Activated CD4-positive, alpha-beta T cell treated with anti-CD3 and anti-CD28 coated beads for 1 hour (primary cell): ENCODE measurements around the gene JMJD1C.
"Not testable (repeated sequence)": the region's sequence is repeated elsewhere in the genome, so short reads cannot be mapped to it uniquely, and the experiment has no call there.

Experiments used
- DNase-seq: peaks from one replicate; pipeline ENCODE4 v3.0.0-alpha.2; 2020

Gene JMJD1C, protein sequence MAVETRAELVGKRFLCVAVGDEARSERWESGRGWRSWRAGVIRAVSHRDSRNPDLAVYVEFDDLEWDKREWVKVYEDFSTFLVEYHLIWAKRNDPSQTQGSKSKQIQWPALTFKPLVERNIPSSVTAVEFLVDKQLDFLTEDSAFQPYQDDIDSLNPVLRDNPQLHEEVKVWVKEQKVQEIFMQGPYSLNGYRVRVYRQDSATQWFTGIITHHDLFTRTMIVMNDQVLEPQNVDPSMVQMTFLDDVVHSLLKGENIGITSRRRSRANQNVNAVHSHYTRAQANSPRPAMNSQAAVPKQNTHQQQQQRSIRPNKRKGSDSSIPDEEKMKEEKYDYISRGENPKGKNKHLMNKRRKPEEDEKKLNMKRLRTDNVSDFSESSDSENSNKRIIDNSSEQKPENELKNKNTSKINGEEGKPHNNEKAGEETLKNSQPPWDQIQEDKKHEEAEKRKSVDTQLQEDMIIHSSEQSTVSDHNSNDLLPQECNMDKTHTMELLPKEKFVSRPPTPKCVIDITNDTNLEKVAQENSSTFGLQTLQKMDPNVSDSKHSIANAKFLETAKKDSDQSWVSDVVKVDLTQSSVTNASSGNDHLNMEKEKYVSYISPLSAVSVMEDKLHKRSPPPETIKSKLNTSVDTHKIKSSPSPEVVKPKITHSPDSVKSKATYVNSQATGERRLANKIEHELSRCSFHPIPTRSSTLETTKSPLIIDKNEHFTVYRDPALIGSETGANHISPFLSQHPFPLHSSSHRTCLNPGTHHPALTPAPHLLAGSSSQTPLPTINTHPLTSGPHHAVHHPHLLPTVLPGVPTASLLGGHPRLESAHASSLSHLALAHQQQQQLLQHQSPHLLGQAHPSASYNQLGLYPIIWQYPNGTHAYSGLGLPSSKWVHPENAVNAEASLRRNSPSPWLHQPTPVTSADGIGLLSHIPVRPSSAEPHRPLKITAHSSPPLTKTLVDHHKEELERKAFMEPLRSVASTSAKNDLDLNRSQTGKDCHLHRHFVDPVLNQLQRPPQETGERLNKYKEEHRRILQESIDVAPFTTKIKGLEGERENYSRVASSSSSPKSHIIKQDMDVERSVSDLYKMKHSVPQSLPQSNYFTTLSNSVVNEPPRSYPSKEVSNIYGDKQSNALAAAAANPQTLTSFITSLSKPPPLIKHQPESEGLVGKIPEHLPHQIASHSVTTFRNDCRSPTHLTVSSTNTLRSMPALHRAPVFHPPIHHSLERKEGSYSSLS (N-terminal part only)

DNA sequence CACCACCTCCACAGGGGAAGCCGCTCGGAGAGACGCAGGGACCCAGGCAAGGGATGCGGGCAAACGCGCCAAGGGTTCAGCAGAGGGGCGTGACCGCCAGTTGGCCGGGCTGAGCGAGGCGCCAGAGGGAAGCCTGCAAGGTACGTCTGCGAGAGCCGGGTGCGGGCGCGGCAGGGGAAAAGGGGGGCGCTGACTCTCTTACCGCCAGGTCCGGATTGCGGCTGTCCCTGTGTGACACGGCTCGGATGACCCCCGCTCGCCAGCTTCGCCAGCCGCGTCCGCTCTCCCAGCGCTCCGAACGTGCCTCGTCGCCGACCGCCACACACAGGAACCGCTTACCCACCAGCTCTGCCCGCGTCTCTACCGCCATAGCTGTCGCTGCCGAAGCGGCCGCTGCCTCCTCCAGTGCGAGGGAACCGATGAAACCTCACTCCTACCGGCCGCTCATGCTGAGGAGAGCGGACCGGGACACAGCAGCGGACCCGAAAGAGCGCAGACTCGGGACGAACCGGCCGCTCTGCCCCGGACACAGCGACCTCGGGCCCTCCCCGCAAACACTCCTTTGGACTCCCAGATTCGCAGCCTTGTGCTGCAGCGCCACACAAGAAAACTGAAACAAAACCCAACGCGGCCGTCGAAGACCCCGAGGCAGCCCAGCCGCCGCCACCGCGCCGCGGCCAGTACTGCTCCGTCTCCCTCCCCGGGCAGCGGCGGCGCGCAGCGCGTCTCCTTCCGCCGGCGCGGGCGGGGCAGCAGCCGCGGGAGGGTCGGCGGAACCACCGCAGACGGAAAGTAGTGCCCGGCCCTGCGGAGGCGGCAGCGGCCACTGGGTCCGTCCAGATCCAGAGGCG lies at the start of gene JMJD1C:
Gene JMJD1C (minus strand): TSS at position 685 of the 851 bp plus-strand sequence. CDS start 315 bp downstream, at position 370.
- DNase-seq: peak; percentile 39

DNA sequence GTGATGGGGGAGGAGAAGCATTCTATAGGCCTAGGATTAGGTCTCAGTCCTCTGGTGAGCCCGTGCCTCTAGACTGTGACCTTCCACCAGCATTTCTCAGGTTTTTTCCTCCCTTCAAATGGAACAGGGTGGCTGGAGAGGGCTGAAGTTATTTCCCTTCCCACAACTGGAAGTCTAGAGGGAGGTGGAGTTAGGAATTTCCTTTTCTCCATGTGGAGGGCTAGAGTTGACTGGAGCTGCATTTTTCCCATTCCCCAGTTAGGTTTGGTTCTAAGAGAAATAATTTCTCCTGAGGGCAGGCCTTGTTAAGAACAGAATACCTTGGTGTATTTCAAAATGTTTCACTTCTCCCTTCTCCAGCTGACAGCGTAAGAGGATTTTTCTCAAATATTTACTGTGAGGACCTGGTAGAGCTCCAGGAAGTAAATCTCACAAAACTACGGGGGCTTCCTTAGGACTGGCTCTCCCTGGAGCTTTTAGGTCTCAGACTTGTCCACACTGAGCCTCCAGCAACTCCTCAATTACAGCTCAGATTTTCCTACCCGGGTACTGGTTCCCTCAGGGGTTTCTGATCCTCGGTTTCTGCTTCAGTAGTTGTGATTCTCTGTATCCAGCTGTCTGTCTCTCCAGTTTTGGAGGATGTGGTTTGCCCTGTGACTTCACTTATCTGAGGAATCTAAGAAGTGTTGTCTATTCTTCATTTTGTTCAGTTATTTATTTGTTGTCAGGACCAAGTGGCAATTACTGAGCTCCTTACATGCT lies 49.4 kb upstream of the JMJD1C start:
- no peak for DNase-seq

DNA sequence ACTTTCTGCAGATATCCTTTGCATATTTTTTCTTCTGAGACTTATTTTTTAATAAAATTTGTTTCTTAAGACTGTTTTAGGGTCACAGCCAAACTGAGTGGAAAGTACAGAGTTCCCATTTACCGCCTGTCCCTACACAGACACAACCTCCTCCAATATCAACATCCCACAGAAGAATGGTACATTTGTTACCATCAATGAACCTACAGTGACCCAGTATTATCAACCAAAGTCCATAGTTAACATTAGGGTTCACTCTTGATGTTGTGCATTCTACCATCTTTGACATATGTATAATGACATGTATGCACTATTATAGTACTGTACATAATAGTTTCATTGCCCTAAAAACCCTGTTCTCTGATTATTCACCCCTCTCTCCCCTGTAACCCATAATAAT lies 40.8 kb upstream of the JMJD1C start:
- DNase-seq: no peak

DNA sequence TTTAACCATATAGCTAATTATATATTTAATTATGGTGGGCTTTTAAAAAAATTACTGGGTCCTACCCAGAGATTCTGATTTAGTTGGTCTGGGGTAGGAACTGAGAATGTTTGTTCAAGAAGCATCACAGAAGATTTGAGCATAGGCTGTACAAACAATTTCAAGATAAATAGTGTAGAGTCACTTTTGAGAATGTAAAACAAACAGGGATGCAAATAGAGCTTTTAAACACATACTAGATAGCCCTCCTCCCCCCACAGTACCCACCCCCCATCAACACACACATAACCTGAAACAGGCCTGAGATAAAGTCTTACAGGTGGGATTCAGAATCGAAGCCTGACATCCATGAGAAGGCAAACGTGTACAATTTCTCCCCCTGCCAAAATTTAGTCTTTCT lies 39.8 kb upstream of the JMJD1C start:
- DNase-seq: no peak

DNA sequence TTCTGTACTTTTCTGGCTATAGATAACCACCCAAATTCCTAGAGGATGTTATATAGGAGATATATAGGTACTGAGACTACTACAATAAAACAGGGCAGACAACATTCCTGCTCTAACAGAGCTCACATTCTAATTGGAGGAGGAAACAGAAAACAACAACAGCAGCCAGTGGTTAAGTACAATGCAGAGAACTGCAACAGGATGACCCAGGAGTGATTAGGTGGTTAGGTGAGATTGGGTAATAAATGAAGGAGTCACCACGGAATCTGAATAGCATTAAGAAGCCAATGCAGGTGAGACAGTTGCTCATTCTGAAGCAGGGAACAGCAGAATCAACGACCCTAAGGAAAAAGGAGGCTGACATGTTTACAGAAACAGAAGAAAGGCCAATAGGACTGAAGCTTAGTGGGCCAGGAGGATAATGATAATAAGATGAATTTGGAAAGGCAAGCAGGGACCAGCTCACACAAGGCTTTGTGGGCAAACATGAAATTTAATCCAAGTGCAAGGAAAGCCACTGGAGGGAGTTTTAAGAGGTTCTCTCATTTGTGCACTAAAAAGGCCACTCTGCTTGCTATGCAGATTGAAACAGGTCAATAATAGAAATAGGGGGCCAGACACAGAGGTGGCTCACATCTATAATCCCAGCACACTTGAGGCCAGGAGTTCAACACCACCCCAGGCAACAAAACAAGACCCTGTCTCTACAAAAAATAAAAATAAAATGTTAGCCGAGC lies 38.5 kb upstream of the JMJD1C start:
- no peak for DNase-seq

DNA sequence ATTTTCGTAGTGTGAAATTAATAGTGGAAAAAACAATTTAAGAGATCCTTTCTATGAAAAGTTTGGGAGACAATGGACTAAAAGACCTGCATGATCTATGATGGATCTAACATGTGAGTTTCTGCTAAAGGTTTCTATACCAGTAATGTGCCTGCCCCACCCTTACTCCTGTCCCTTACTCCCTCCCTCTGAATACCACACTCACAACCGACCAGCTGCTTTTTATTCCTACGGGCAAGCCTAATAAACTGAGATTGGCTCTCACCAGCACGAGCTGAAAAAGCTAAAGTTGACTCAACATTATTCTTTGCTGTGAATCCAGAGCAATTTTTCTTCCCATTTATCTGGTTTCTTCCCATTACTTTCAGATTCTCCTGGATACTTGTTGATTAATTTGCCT lies 37.6 kb upstream of the JMJD1C start:
- no peak for DNase-seq

DNA sequence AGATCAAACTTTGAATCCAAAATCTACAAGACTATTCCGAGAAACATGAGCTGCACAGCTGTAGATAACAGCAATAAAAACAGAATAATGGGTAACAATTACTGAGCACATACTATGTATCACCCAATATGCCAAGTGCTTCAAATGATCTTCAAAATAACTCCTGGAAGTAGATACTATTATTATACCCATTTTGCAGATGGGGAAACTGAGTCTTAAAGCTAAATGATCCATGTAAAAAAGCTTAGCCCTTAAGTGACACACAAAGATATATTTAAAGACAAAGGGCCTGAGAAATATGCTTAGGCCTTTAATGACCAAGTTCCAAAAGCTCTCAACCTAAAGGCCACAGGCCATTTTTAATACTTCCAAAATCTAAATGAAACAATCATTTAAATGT lies 37.1 kb upstream of the JMJD1C start:
- DNase-seq: no peak

DNA sequence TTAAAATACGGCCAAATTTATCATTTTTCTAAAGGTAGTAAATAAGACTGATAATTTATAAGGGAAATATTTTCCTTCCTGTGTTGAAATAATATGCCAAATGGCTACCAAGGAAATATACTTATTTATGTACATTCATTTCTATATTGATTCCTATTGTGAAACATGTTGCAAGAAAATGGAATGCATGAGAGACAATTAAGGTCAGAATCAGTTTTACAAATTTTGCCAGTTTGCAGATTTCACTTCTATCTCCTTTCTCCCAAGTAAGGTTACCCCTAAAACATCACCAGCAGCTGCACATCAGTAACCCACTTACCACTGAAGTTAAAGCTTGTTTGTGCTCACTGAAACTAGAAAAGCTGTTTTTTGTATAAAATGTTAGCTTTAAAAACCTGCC lies 36.2 kb upstream of the JMJD1C start:
- DNase-seq: no peak

DNA sequence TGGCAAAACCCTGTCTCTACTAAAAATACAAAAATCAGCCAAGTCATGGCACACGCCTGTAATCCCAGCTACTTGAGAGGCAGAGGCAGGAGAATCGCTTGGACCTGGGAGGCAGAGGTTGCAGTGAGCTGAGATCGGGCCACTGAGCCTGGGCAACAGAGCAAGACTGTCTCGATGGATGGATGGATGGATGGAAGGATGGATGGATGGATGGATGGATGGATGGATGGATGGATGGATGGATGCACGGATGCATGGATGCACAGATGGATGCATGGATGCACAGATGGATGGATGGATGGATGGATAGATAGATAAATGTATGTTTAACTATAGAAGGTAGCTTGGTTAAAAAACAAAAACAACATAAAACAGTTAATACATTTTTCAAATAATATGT lies 34.8 kb upstream of the JMJD1C start:
- not testable (repeated sequence) for DNase-seq

DNA sequence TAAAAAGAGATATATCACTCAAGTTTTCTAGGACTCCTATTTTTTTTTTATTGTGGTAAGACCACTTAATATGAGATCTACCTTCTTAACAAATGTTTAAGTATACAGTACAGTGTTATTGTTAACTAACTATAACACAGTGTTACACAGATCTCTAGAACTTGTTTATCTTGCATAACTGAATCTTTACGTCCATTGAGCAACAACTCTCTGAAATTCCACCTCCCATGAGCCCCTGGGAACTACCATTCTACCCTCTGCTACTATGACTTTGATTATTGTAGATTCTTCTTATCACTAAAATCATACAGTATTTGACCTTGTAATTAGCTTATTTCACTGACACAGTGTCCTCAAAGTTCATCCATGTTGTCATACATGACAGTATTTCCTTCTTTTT lies 32.9 kb upstream of the JMJD1C start:
- no peak for DNase-seq

DNA sequence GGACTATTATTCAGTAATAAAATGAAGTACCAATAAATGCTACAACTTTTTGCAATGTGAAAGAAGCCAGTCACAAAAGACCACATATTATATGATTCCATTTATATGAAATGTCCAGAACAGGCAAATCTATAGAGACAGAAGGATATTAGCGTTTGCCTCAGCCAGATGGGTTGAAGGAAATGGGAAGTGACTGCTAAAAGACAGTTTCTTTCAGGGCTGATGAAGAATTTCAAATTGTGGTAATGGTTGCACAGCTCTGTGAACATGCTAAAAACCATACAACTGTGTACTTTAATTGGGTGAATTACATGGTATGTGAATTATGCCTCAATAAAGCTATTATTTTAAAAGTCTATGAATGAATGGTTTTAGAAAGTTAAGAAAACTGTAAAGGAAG lies 31.5 kb upstream of the JMJD1C start:
- no peak for DNase-seq

DNA sequence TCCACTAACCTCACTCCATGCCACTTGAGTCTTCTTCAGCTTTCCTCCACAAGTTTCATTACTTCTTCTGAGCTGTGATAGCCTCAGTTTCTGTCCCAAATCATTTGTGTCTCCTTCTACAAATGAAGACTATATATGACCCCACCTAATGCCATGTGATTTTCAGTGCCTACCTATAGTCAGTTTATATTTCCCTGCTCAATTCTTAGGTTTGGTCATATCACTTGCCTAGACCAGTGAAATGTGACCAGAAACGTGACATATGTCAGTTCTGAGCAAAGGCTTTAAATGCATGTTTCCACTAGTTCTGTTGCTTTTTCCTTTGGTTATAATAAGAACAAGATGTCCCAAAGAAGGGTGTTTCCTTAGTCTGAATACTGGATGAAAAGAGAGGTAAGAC lies 30.8 kb upstream of the JMJD1C start:
- DNase-seq: no peak

DNA sequence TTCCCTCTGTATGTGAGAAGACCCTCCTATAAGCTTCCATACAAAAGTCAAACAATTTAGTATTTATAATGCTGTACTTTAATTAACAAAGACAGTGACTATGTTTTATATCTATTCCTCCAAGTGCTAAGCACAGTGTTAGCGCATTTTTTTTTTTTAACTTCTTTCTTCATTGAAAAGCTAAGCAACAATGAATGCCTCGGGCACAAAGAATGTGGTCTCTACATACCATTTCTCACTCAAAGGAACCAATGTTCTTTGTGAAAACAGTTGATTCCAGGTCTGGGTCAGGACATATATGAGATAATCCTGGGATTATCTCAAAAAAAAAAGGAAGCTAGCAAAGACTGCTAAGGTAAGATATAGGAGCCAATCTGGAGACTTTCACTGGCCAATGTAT lies 29.2 kb upstream of the JMJD1C start:
- DNase-seq: no peak

DNA sequence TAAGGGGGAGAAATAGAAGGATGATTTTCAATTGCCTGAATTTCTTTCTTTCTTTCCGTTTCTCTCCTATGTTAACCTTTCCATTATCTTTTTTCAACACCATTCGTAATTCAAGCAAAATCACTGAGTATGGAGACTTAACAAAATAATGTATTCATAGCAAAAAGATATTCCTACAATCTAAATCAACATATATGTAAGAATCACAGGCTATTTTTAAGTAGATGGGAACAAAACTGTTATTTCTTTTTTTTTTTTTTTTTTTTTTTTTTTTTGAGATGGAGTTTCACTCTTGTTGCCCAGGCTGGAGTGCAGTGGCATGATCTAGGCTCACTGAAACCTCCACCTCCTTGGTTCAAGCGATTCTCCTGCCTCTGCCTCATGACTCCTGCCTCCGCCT lies 27.2 kb upstream of the JMJD1C start:
- no peak for DNase-seq

DNA sequence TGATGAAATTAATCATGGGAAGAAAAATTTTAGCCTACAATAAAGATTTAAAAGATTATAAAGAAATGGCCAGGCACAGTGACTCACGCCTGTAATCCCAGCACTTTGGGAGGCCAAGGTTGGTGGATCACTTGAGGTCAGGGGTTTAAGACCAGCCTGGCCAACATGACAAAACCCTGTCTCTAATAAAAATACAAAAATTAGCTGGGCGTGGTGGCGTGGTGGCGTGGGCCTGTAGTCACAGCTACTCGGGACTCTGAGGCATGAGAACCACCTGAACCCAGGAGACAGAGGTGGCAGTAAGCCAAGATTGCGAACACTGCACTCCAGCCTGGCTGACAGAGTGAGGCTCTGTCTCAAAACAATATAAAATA lies 26.5 kb upstream of the JMJD1C start:
- not testable (repeated sequence) for DNase-seq

DNA sequence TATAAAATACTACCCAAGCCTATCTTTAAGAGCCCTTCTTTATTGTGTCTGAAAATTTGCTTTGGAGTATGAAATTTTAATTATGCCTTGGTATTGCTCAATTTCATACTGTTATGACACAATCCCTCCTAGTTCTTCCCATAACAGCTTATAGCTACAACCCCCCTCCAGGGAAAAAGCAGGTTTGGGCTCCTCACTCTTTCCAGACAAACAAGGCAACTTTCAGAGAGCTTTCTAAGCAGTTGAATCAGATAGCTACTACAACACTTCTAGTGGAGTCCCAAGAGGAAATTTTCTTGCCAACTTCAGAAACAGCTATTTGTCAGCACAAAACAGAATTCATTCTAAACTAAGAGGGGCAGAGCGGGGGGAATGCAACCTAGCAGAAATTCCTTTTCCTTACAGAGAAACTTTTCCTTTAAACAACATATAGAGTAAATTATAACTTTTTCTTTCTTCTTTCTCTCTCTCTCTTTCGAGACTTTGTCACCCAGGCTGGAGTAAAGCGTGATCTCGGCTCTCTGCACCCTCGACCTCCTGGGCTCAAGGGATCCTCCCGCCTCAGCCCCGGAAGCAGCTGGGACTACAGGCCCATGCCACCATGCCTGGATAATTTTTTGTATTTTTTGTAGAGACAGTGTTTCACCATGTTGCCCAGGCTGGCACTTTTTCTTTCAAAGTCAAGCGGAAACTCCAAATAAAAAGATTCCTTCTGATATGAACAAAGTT lies 26.0 kb upstream of the JMJD1C start:
- DNase-seq: no peak

DNA sequence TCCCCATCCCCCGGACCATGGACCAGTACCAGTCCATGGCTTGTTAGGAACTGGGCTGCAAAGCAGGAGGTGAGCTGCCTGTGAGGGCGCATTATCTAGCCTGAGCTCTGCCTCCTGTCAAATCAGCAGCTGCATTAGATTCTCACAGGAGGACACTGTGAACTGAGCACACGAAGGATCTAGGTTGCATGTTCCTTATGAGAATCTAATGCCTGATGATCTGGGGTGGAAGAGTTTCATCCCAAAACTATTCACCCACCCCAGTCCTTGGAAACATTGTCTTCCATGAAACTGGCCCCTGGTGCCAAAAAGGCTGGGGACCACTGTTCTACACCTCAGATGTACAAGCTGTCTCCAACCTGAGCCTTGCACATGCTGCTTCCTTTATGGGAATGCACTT lies 24.1 kb upstream of the JMJD1C start:
- DNase-seq: no peak

DNA sequence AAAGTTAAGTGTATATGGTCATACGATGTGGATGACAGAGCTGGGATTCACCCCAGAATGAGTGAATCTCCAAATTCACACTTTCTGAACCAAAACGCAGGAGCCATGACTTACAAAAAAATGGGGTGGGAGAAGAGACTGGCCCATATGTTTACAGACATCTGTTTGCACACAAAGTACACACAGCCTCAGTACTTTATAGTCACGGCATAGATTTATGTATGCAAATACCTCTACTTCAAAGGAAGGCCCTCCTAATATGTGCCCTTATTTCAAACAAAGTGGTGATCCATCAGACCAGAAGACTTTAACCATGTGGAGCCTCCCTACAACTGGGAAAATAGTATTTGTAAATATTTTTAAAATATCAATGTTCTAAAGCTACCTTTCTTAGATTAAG lies 22.2 kb upstream of the JMJD1C start:
- no peak for DNase-seq

DNA sequence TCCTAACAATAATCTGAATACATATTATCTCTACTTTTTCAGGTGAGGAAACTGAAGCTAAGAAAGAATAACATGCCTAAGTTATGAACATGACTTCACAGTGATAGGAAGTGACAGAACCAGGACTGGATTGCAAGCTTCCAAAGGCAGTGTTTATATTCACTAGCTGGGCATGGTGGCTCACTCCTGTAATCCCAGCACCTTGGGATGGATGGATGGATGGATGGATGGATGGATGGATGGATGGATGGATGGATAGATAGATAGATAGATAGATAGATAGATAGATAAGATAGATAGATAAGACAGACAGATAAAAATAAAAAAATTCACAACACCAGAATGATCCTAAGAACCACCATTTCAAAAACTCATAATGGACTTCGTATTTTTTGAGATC lies 18.2 kb upstream of the JMJD1C start:
- DNase-seq: no peak

DNA sequence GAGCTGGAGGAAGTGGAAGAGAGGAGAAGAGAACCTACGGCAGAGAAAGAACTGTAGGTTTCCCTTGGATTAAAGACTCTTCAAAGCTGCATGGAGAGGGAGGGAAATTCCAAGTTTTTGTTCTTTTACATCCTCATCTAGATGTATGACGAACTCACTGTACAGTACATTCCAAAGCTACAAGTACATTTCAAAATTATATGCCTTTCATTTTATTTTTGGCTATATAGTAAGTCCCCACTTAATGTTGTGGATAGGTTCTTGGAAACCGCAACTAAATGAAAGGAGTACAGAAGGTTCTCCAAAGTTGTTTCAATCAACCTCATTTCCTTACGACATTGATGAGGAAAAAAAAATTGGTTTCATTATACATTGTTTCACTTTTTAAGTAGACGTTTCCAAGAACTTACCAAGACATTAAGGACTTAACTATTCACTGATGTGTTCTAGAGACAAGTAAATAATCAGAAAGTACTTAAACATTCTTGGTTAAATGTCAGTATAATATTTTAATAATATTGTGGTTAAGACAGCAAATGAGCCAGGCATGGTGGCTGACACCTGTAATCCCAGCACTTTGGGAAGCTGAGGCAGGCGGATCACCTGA lies 16.1 kb upstream of the JMJD1C start:
- no peak for DNase-seq
